HG03460 (cell line): Measurements from ENCODE around the gene GGT5.
A peak's percentile ranks its signal among the peaks of the same experiment; 100 is the strongest.
"Not testable (repeated sequence)": the region's sequence is repeated elsewhere in the genome, so short reads cannot be mapped to it uniquely, and the experiment has no call there.

ENCODE experiments used
- ATAC-seq: cut with Tn5 transposase; IDR thresholded peaks from one replicate; pipeline ENCODE4 v1.9.1; 2021; ENCODE audit not compliant: unreplicated experiment

Gene GGT5, protein sequence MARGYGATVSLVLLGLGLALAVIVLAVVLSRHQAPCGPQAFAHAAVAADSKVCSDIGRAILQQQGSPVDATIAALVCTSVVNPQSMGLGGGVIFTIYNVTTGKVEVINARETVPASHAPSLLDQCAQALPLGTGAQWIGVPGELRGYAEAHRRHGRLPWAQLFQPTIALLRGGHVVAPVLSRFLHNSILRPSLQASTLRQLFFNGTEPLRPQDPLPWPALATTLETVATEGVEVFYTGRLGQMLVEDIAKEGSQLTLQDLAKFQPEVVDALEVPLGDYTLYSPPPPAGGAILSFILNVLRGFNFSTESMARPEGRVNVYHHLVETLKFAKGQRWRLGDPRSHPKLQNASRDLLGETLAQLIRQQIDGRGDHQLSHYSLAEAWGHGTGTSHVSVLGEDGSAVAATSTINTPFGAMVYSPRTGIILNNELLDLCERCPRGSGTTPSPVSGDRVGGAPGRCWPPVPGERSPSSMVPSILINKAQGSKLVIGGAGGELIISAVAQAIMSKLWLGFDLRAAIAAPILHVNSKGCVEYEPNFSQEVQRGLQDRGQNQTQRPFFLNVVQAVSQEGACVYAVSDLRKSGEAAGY

DNA sequence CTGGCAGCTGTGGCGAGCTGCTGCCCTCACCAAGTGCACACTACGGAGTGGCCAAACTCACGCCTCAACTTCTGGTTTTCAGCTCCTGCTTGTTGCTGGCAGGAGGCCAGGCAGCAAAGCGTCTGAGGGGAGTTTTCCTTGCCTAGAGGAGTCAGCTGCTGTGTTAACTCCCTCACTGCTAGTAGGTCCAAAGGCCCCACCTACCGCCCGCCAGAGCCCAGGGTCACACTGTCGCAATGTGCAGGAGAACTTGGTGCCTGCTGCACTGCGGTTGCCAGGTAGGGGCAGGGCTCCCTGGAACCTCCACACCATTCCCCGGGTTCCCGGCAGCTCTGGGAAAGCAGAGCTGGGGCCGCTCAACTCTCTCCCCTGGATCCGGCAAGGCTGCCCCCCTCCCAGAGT, at the start of gene GGT5:
TSS of gene GGT5 (minus strand) at position 53 of the 402 bp plus-strand sequence. CDS start 357 bp downstream, outside the sequence.
- not testable (repeated sequence) for ATAC-seq

DNA sequence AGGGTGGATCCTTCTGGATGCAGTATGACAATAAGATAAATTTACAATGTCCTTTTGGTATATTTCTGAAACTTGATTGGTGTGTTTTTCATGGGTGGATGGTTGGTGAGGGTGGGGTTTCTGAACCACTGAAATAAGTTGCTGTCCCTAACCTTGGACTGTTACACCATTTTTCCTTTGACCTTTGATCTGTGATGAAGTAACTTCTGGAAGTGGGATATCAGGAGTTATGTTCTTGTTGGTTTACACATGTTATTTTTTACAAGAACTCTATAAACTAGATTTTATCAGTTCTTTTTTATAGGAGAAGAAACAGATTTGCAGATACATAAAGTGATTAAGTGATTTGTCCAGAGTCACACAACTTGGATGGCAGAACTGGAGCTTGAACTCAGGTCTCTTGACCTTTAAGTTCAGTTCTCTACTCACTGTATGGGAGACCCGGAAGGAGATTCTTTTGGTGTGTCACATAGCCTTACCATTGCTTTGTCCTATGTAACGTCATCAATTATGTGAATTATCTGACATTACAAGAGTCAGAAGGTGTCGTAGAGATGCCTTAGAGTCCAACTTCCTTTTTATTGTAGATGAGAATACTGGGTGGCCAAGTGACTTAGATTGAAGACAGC, 47.4 kb upstream of the GGT5 start:
- not testable (repeated sequence) for ATAC-seq

DNA sequence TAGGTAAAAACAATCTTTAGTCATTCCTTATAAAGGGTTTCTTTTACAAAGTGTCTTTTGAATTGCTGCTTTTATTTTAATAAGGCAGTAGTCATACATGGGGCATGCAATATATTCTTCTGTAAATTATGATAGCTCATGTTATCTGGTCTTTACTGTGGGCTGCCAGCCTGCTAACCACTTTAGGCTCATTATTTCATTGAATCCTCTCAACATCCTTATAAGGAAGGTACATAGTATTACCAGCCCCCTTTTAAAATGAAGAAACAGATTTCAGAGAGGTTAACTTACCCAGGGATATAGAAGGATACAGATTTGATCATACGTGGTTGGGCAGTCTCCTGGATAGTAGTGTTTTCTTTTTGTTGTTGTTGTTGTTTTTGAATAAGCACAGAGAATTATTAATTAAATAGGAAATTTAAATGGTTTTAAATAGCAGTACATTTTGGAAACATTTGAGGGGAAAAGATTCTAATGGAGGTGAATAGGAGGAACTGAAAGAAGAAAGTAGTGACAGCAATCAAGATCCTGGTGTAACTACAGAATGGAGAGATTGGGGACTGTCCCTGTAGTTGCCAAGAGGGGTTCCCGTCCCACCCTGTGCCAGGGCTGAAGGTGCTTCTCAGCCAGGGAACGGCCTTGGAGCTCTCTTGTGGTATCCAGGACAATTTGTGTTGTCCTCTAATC, 46.8 kb upstream of the GGT5 start:
- no peak for ATAC-seq

DNA sequence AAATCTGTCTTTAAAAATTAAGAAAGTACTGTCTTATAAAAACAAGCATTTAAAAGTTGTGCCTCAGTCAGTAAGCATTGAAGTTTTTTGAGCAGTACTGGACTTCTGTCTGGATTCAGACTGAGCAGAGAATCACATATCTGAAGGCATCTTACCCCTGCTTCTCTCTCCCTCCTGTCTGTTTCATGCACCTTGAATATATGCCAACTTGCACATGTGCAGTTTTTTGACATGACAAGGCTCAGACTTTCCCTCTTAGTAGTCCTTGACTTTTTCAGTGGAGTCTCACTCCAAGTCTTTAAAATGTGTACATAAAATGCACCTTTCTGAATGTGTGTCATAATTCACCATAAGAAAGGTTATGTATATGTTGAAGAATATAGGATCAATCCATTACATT, 45.6 kb upstream of the GGT5 start:
- ATAC-seq = no peak

DNA sequence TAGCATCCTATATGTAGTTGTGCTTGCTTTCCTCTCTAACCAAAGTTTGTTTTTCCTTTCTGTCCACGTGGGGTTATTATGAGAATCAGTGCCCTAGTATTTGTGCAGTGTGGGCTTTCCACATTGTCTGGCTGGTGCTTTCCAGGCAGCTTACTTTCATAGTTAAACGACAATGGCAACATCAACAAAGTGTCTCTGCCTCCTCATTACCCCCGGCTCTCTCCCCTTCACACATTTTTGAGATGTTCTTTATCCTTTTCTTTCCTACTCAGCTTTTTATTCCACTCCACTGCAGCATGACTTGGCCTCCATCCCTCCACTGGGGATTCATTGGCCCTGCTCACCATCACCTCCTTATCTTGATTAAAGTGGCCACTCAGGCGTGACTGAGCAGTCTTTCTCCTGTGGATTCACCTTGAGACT, 44.9 kb upstream of the GGT5 start:
- no peak for ATAC-seq

DNA sequence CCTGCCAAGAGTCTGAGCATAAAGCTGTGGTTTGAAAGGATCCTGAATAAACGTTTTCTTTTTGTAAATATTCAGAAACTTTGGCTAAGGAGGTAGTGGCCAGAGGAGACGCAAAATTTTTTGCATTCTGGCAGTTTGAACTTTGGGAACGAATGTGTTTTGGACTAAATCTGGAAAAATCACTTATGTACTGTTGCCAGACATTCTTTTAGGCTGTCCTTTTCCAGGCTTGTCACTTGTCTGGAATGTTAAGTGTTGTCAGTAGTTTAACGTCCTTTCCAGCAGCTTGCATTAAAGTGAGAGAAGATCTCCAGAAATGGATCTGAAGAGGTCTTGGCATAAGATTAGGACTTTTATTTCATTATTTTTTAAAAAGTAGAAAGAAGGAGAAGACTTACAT, 44.2 kb upstream of the GGT5 start:
- ATAC-seq = no peak

DNA sequence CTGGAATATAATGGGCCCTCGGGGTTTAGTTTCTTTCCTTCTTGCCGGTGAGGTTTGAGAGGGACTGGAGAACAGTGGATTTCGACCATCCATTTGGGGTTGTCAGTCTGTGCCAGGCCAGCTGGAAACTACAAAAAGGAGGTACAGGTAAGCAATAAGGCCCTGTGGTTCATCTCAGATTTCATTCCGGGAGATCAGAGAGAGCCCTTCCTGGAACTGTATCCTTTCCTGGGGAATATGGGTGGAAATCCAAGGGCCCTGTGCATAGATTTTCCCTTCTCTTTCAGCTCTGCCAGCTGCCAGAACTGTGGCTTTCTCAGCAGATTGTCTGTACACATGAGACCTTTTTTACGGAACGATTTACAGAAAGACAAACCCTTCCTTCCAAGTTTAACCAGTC, 42.9 kb upstream of the GGT5 start:
- not testable (repeated sequence) for ATAC-seq

DNA sequence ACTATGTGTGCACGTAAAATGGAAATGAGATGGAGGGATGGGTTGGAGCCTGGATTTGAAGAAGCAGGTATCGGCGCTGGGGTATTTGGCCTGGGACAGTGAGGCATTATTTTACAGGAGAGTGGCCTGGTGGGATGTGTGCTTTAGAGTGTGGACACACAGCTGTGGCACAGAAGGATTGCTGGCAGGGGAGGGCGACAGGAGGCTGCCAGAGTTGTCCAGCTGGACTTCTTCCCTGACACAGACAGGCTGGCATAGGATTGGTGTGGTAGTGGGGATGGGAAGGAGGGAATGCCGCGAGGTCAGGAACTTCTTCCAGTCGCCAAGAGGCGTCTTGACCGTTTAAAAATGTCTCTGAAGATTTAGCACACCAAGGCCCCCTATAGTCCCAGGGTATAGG, 42.3 kb upstream of the GGT5 start:
- ATAC-seq = not testable (repeated sequence)

DNA sequence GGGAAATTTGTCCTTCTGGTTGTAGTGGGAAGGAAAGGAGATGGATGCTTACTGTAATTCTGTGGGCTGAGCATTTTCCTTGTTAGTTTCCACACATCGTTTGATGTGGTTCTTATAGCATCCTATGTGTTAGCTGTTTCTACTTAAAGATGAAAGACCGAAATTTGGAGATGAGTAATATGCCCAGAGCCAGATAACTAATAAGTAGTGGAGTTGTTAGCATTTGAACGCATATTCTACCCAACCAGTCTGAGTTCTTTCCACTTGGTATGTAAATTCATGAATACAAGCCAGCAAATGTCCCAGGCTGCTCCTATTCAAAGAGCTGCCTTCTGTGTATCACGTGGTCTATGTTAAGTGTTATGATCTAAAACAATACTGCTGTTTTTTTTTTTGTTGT, 40.4 kb upstream of the GGT5 start:
- no peak for ATAC-seq

DNA sequence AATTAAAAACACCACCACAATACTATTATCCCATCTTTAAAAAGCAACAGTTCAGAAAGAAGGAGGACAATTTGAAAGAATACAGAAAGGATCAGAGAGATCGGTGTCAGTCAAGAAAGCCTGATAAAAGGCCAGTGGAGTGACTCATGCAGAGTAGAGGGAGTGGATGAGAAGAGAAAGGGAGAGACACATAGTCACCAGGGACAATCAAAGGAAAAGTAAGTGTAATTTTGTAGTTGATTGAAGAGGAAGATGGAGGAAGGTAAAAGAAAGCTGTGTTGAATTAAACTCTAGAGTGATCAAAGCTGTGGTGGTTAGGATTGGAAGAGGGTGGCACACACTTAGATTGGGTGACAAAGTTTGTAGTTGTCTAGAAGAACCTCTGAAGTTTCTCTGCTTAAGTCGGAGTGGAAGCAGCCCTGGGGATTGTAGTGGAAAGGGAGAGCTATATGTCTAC, 39.9 kb upstream of the GGT5 start:
- ATAC-seq = no peak

DNA sequence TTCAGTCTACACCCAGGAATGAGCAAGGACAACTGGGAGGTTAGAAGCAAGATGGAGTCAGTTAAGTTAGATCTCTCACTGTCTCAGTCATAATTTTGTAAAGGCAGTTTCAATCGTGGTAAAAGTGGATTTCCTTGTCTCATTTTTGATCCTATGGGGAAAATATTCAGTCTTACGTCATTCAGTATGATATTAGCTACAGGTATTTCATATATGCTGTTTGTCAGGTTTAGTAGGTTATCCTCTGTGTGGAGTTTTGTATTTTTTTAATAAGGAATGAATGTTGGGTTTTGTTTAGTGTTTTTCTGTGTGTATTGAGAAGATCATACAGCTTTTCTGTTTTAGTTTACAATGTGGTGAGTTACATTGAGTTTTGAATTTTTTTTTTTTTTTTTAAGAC, 37.5 kb upstream of the GGT5 start:
- ATAC-seq = no peak

DNA sequence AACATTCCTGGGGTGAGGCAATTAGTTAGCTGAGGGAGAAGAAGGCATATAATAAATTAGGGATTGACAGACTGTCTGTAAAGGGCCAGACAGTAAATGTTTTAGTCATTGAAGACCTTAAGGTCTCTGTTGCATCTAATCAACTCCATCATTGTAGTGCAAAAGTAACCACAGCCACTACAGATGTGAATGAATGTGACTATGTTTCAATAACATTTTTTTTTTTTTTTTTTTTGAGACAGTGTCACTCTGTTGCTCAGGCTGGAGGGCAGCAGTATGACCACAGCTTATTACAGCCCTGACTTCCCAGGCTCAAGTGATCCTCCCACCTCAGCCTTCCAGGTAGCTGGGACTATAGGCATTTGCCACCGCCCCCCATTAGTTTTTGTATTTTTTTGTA, 35.5 kb upstream of the GGT5 start:
- ATAC-seq = not testable (repeated sequence)

DNA sequence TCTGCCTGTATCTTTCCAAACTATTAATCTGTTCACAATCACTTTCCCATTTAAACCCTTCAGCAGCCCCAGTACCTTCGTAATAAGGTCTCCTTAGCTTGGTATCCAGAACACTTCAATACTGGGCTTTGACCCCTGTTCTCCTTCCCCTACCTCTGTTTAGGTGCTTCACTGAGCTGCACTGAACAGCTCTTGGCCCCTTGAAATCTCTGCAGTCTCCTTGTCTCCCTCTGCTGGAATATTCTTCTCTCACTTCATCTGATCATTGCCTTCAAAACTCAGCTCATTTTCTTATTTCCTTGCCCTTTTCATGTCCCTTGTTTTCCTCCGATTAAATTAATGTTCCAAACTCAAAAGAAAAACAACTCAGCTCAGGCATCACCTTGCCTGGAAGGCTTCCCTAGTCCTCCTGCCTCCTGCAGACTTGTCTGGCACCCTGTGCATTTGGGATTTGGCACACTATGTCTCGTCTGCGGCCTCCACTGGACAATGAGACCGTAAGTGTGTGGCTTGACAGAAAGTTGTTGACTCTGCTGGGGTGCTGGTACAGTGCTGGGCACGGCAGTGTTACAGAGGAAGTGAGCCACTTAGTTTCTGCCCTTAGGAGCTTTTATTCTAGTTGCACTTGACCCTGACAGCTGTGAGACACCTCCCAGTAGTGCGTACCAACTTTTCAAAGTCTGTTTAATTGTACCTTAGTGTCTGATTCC, 30.0 kb upstream of the GGT5 start:
- not testable (repeated sequence) for ATAC-seq

DNA sequence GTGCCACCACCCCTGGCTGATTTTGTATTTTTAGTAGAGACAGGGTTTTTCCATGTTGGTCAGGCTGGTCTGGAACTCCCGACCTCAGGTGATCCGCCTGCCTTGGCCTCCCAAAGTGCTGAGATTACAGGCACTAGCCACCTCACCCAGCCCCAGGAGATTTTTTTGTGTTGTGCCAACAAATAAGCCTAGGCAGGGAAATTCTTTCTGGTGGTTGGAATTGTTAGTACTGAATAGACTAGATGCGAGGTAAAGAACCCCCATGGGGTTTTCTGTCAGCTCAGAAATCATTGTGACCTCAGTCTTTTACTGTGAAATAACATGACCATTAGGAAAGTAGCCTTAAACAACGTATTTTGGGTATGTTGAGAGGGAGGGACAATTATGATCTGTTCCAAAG, 29.0 kb upstream of the GGT5 start:
- ATAC-seq = not testable (repeated sequence)

DNA sequence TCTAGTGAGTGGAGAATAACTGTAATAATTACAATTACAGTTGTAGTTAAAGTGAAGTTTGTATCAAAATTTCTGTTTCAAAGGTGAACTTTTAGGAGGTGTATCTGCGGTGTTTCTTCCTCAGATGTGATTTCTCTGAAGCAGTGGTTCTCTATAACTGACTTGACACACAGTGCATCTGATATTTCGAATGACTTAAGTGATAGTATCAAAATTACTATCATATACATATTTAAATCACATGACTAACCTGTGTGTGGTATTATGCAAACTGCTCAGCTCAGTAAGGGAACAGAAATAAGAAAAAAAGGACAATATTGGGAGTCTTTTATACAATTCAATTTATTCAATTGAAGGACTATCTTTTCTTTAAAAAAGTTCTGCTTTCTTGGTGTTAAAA, 28.1 kb upstream of the GGT5 start:
- ATAC-seq = not testable (repeated sequence)

DNA sequence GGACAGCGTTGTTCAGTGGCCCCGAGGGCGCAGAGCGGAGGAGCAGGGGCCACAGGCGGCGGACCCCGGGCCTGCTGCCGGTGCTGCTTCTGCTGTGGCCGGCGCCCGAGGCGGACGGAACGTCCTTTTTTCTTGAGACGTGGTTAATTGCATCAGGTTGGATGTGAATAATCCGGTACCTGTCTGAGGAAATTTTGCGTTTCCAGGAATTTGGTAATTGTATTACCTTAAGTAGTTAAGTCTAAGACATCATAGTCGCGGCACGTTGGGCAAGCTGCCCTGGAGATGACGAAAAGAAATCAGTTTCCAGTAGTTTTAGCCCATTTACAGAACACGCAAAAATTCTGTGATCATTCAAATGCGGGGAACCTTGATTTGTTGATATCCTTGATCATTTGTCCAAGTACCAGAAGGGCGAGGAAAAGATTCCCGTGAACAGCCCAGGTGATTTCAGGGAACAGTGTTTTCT, 26.5 kb upstream of the GGT5 start:
- ATAC-seq = peak; percentile 20

DNA sequence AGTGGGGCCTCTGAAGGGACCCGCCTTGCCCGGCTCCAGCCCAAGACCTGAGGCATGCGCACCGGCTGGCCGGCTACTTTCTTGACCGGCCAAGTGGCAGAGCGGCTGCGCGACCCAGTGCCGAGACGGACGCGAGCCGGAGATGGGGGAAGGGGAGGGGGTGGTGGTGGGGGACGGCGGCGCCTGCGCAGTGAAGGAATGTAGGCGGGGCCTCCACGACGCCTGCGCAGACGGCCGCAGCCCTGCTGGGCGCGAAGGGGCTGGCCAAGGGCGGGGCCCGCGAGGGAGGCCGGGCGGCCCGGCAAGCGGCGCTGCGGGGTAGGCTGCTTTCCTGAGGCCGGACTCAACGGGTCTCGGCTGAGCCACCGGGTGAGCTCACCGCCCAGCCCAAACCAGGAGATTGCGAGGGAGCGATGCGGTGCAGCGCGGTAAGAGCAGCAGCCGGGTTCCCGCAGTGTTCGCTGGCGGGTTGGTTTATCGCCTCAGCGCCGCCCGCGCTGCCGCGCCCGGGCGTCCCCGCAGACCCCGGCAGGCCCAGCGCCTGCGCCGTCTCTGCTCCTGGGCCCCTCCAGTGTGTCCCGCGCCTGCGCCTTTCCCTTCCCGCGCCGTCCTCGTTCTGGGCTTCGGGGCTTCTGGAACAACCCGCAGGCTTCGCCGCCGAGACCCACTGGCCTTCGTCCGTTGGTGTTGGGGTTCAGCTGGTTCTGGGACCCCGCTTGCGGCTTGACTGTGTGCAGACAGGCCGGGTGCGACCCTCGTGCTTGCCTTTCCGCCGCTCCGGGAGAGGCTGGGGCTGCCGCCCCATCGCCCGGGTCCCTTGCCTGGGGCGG, 25.9 kb upstream of the GGT5 start, which contains the start of gene SPECC1L:
TSS of gene SPECC1L (plus strand) at position 276 of the 830 bp plus-strand sequence. CDS start 31,401 bp downstream, outside the sequence.
- peak; percentile 84 for ATAC-seq

DNA sequence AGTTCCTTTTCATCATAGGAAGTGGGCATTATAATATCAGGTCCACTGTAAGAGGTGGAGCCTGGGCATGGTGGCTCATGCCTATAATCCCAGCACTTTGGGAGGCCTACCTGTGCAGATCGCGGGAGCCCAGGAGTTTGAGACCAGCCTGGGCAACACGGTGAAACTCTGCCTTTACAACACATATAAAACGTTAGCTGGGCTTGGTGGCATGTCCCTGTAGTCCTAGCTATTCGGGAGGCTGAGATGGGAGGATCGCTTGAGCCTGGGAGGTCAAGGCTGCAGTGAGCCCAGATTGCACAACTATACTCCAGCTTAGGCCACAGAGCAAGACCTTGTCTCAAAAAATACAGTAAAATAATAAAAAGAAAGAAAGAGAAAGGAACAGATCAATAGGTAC, 21.6 kb upstream of the GGT5 start:
- ATAC-seq = not testable (repeated sequence)

DNA sequence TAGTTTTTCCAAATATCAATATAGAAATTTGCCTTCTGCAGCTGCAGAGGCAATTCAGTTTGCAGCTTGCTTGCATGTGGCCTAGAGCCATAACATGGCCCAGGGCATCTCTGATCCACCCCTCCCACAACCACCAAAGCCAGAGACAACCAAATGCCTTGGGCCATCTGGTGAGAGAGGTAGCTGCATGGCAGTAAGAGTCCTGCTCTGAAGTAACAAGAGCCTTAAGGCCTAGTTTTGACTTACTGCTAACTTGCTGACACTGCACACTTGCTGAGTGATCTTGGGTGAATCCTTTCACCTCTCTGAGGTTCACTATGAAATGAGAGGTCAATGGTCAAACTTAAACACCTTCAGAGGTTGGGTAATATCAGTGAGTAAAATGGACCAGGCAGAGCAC, 20.9 kb upstream of the GGT5 start:
- ATAC-seq = no peak
